ENCODE data around the gene GALNT14. TPM values are rescaled to one million over a fixed set of nuclear protein-coding genes. Genes with fewer than 3 reads are reported as not detected.

GALNT14 gene
- total and polyA plus RNA-seq, 2 of the 8 experiments (the other 6 are each of a cell fraction or from before 2014, with no cell fraction given) = 13.0 to 13.7 TPM

- Histone ChIP-seq H2AFZ (ENCODE audit: low read length) (no peak overlapping the region), H2BK5ac (ENCODE audit: low read depth, low read length) (no peak overlapping the region), H3K23ac (ENCODE audit: insufficient read length) (no peak overlapping the region), H3K23me2 (ENCODE audit: low read depth, low read length) (peaks cover 2% of the 10 kb centered on the region; the same call in 1 of the 2 replicates), H2BK20ac (ENCODE audit: low read length) (no peak overlapping the region), H4K8ac (ENCODE audit: extremely low read depth, insufficient read depth, low read length) (no peak overlapping the region), H3K9ac (replicated peaks in 1 of 4; ENCODE audit: extremely low read depth in 1 of 4, low read depth in 3 of 4, low read length in 3 of 4) (no peak overlapping the region), H4K20me1 (replicated peaks in 1 of 2; ENCODE audit: control insufficient read depth in 1 of 2, insufficient read depth in 2 of 2, low read length in 2 of 2) (no peaks in the 10 kb centered on the region), H3K14ac (ENCODE audit: insufficient read length) (no peak overlapping the region), H3K56ac (replicated peaks; ENCODE audit: insufficient read length, low read depth, low read length) (no peak overlapping the region), H3K9me3 (ENCODE audit: insufficient read depth in 2 of 2, low read depth in 1 of 2, low read length in 1 of 2) (no peaks in the 10 kb centered on the region), H3K4me1 (replicated peaks in 1 of 4; ENCODE audit: control insufficient read depth in 3 of 4, insufficient read depth in 4 of 4, low read length in 3 of 4) (peaks cover 5 to 19% (median 15%) of the 10 kb centered on the region in 4 experiments; a peak in 6 of 7 replicates), H3K18ac (ENCODE audit: extremely low read depth, low read length) (no peak overlapping the region), H3K4ac (replicated peaks; ENCODE audit: insufficient read length, low read depth, low read length) (no peak overlapping the region), H3K27me3 (replicated peaks in 1 of 4; ENCODE audit: control insufficient read depth in 3 of 4, extremely low read depth in 1 of 4, insufficient read depth in 3 of 4, low read length in 3 of 4) (no peaks in the 10 kb centered on the region), H2BK12ac (ENCODE audit: low read depth, low read length) (no peak overlapping the region), H2AK5ac (ENCODE audit: low read depth, low read length) (no peak overlapping the region), H3K36me3 (ENCODE audit: control insufficient read depth in 2 of 4, insufficient read depth in 4 of 4, low read length in 3 of 4) (no peaks in the 10 kb centered on the region), H2BK120ac (replicated peaks; ENCODE audit: low read depth, low read length) (no peak overlapping the region), H3K4me3 (ENCODE audit: extremely low read depth in 1 of 4, insufficient read depth in 2 of 4, low read depth in 3 of 4, low read length in 4 of 4) (no peak overlapping the region), H3K79me2 (ENCODE audit: control insufficient read depth in 1 of 2, insufficient read depth in 2 of 2, low read length in 2 of 2) (no peaks in the 10 kb centered on the region; a peak in 1 of 4 replicates), H3K79me1 (ENCODE audit: low read depth, low read length) (no peaks in the 10 kb centered on the region), H3K27ac (ENCODE audit: low read depth, low read length) (no peak overlapping the region), H2BK15ac (ENCODE audit: low read length) (no peak overlapping the region), H3K4me2 (ENCODE audit: insufficient read depth in 1 of 2, low read depth in 2 of 2, low read length in 2 of 2) (no peak overlapping the region), H4K5ac (ENCODE audit: insufficient read length, low read depth, low read length) (no peak overlapping the region), H4K91ac (replicated peaks; ENCODE audit: insufficient read length, low read length) (no peak overlapping the region)
- DNase-seq (ENCODE audit: low read depth in 1 of 2, low spot score in 2 of 2) (no peak), FAIRE-seq (no peak)
- TF ChIP-seq RBBP5 (IDR thresholded peaks at IDR 0.05; ENCODE audit: borderline replicate concordance, low read depth, low read length) (no peak), SRF (IDR thresholded peaks at IDR 0.05; ENCODE audit: low read depth, low read length) (no peak), SAP30 (IDR thresholded peaks at IDR 0.05; ENCODE audit: insufficient read depth, insufficient replicate concordance, low read length) (no peak), TEAD4 (IDR thresholded peaks at IDR 0.05; ENCODE audit: low read depth, low read length) (no peak), NANOG (IDR thresholded peaks at IDR 0.05; ENCODE audit: insufficient read depth, low read depth, low read length, poor library complexity, severe bottlenecking) (no peak), ATF2 (IDR thresholded peaks at IDR 0.05; ENCODE audit: low read length) (no peak), SP2 (IDR thresholded peaks at IDR 0.05; ENCODE audit: low read length) (no peak), RAD21 (IDR thresholded peaks at IDR 0.05 in 1 of 2, conservative IDR thresholded peaks at IDR 0.05 in 1 of 2; ENCODE audit: low read depth in 2 of 2, low read length in 2 of 2) (no peak), KDM4A (IDR thresholded peaks at IDR 0.05; ENCODE audit: low read depth, low read length, severe bottlenecking) (no peak), TAF7 (optimal IDR thresholded peaks at IDR 0.05; ENCODE audit: borderline replicate concordance, low read depth, low read length) (no peak), RXRA (IDR thresholded peaks at IDR 0.05; ENCODE audit: insufficient read depth, low read depth, low read length) (no peak)
- ChIA-PET POLR2A (ENCODE audit: partially characterized antibody) (no interaction called here), CTCF (ENCODE audit: partially characterized antibody) (interaction anchor here (0.7 to 1.5 kb wide), 3 partner anchors 9 to 79 kb away, joined by 3 to 4 read pairs (median 3); no protein-coding TSS in a partner anchor)
- WGBS, 2 experiments (ENCODE audit: extremely low coverage in 1 of 2, insufficient coverage in 1 of 2, insufficient read length in 1 of 2, insufficient replicate concordance in 2 of 2, low coverage in 1 of 2, low lambda C conversion rate in 2 of 2, missing lambda C conversion rate in 1 of 2) = 100% methylated on average over 2 of the region's 2 CpGs; no CpG with 5 or more reads in 1 of the 2 experiments
These were observed 197.4 kb downstream of the GALNT14 start for GRCh38 chr2:30940839-30941238.

Measured in H1 (cell line).